G401 (cell line): ENCODE measurements around the gene RSPRY1. TPM values are rescaled to one million over a fixed set of nuclear protein-coding genes. Genes with fewer than 3 reads are reported as not detected.

Experiments
- DNase-seq: peaks from one replicate; pipeline ENCODE4 v3.0.0-alpha.2; 2015; ENCODE audit warnings: low spot score
- in situ Hi-C: cut with HindIII; loops from 2 replicates; pipeline ENCODE4 v1.10.0; 2016; ENCODE audit warnings: low sequenced_read_pairs, mixed read lengths
- total RNA-seq: library from RNA; depleted of rRNA; stranded (reverse); fragments of >200 nt; shearing (Covaris generic); gene quantifications from 2 replicates; pipeline ENCODE4 v1.2.3, GENCODE V29; 2014

The RSPRY1 gene
- total RNA-seq, 1 experiment from 2014 or later, result 36.2 TPM

DNA sequence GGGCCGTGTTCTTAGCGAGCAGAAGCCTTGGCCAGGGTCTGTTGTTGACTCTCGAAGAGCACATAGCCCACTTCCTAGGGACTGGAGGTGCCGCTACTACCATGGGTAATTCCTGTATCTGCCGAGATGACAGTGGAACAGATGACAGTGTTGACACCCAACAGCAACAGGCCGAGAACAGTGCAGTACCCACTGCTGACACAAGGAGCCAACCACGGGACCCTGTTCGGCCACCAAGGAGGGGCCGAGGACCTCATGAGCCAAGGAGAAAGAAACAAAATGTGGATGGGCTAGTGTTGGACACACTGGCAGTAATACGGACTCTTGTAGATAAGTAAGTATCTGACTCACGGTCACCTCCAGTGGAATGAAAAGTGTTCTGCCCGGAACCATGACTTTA, 18.5 kb downstream of the RSPRY1 start:
- DNase-seq, result no peak

DNA sequence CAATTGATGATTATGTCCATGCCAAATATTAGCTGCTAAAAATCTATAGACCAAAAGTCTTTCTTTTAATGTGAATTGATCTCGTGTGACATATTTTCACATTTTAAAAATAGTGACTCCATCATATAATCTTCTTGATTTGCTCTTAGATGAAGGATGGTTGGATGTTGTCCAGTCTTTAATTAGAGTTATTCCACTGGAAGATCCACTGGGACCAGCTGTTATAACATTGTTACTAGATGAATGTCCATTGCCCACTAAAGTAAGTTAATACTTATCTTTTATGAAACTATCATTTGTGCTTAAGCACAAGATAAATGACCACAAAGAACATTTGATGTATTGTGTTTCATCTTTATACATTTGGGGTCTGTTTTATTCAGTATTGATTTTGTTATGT, 22.8 kb downstream of the RSPRY1 start:
- DNase-seq, result no peak
- in situ Hi-C loops, result no loop called here

More for the DNA sequence above, 18.5 kb downstream of the RSPRY1 start:
- in situ Hi-C loops, result no loop called here

GRCh38 chr16:57209780-57210179, 23.7 kb downstream of the RSPRY1 start:
- no peak for DNase-seq
- in situ Hi-C loops, result no loop called here

DNA sequence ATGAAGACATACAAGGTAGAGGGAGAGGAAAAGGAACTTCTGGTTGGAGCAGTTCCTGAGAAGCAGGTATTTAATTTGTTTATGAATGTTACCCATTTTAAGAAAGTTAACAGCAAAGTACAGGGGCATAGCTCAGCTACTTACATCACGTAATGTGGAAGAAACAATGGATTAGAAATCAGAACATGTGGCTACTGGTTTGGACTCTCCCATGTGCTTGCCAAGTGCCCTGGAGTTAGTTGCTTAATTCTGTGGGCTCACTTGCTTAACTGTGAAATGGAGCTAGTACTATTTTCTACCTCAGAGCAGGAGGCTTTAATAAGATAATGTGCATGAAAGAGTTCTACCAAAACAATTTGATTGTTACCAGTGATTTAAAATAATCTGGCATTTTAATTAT, 27.3 kb downstream of the RSPRY1 start:
- in situ Hi-C loops, result no loop called here
- DNase-seq, result no peak

DNA sequence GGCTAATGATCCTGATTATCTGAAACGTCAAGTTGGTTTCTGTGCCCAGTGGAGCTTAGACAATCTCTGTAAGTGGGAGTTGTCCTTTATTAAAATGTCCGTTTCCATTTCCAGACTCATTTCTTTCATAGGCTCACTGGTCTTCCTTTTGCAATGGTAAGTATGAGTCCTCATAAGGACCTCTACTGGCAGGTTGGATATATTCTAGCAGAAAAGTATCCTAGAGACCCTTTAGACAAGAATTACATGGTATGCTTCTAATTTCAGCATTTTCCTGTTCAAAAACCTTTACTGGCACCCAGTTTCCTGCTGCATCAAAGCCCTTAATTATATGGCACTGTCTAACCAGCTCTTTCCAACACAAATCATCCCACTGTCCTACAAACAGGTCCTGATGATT, 30.8 kb downstream of the RSPRY1 start:
- in situ Hi-C loops, result no loop called here
- DNase-seq, result no peak

DNA sequence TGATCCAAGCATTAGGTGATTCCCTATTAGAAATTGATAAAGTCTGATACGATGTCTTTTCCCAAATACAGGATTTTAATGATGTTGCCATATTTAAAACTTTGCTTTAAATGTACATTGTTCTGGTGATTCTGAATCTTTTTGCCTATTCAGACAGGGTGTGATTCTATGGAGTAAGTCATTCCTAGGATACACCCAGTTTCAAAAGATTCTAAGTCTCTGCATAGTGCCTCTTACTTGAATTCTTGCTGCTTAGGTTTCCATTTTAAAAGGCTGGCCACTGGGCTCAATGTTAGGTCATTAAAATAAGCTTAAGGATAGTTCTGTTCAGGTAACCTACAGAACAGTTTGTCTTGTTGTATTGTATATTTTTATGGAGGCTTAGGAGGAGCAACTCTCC, 36.9 kb downstream of the RSPRY1 start:
- in situ Hi-C loops, result no loop called here

DNA sequence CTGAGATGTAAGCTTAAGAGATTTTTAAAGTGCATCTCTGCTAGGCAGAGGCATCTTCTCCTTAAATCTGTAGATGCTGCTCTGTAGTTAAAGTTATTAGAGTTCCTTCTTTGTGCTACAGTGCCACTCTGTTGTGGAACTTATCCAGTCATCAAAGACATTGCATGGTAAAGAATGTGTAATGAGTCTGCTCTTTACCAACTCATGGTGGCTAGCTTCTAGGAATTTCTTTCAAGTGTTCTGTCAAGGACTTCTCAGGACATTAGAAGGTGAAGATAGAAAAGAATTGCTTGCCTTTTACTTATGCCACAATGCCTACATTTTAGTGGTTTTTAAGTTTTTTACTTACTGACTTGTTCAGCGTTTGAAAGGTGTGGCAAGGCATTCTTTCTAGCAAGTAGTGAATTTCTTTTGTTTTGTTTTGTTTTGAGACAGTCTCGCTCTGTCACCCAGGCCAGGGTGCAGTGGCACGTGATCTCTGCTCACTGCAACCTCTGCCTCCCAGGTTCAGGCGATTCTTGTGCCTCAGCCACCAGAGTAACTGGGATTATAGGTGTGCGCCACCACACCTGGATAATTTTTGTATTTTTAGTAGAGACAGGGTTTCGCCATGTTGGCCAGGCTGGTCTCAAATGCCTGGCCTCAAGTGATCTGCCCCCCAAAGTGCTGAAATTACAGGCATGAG, 38.7 kb downstream of the RSPRY1 start:
- in situ Hi-C loops, result no loop called here
- no peak for DNase-seq

More for the DNA sequence above, 36.9 kb downstream of the RSPRY1 start:
- DNase-seq, result no peak

DNA sequence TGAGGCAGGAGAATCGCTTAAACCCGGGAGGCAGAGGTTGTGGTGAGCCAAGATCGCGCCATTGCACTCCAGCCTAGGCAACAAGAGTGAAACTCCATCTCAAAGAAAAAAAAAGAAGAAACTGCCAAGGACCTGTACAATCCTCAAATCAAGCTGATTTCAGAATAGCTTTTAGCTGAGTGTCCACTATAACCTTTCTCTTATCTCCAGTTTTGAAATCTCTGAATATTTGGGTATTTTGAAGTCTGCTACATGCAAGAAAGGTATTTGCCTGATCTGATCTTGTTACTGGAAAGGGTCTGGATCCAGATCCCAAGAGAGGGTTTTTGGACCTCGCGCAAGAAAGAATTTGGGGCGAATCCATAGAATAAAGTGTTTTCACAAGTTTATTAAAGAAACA, 39.8 kb downstream of the RSPRY1 start:
- no peak for DNase-seq
- in situ Hi-C loops, result no loop called here

- no peak for DNase-seq
- in situ Hi-C loops, result no loop called here
These were observed 40.8 kb downstream of the RSPRY1 start for GRCh38 chr16:57226701-57227621.

DNA sequence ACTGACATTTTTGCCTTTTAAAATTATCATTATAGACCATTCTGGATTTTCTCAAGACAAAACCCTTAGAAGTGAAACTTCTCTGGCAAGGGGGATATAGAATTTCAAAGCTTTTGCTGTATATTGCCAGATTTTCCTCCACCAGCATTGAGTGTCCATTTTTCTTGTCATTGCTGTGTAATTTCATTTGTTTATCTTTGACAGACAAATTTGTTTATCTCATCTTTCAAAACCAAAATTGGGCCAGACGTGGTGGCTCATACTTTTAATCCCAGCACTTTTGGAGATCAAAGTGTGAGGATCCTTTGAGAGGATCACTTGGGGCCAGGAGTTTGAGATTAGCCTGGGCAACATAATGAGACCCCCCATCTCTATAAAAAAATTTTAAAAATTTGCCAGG, 43.0 kb downstream of the RSPRY1 start:
- no peak for DNase-seq
- in situ Hi-C loops, result no loop called here

GRCh38 chr16:57231821-57232350, 45.8 kb downstream of the RSPRY1 start:
- in situ Hi-C loops, result no loop called here
- no peak for DNase-seq

- in situ Hi-C loops, result no loop called here
- no peak for DNase-seq
These were observed 48.0 kb downstream of the RSPRY1 start for GRCh38 chr16:57233944-57234706.

DNA sequence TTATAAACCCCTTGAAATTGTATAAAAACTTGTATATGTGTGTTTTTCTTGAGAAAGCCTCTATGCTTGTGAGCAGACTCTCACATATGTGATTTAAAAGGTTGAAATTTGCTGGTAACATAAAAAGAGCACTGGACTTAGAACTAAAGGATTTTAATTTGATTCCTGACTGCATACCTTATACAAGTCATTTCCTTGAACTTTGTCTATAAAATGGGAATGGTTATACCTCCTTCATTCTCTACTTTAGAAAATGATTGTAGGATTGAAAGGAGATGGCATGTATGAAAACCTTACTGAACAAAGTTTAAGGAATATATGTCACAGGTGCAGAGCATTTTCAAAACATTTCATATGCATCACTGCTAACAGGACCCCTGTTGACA, 48.6 kb downstream of the RSPRY1 start:
- in situ Hi-C loops, result no loop called here
- DNase-seq, result no peak

DNA sequence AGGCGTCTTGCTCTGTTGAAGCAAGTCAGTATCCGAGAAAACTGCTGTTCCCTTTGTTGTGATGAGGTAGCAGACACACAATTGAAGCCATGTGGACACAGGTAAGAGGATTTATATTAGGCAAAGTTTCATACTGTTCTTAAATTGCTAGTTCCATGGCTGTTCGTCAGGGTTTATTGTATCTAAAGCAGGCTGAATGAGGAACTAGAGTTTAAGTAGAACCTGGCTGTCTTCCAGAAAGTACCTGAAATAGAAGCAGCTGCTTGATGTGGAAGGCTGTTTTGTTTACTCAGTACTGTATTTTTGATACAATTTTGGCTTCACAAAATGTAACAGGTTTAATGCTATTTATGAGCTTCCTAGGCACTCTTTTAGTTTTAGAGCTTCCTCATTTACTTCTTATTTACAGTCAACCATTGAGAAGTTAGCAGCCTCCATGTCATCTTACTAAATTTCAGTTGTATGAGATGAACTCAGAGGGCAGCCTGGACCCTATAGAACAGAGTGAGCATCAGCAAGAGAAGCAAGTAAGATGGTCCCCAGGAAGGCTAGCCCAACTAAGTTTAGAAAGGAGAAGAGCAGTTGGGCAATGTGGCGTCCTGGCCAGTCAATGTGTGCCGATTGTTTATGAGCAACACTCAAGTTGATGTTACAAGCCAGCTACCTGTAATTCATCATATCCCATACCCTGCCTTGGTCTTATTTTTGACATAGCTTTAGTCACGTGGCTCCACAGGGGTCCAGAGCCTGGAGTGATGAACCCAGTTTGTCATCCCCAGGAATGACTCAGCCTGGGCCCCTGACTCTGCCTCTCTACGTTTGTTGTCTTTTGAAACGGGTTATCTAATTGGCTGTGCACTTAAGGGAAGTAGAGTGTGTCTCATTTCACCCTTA, 49.2 kb downstream of the RSPRY1 start:
- in situ Hi-C loops, result no loop called here
- no peak for DNase-seq

DNA sequence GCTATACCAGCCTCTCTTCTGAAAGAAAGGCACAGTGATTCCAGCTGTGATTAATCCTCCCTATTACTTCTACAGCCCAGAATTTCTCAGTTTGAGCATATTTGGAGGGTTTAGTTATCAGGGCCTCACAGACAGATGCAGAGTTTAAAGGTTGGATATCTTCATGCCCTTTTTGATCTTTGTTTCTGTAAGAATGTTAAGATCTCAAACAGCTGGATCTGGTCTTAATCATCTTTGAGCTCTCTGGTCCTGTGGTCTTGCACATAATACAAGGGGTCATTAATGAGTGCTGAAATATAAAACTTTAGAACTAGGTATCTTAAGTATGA, 49.9 kb downstream of the RSPRY1 start:
- DNase-seq, result no peak
- in situ Hi-C loops, result no loop called here

GRCh38 chr16:57238682-57239081, 52.6 kb downstream of the RSPRY1 start:
- in situ Hi-C loops, result no loop called here

GRCh38 chr16:57239107-57239506, 53.0 kb downstream of the RSPRY1 start:
- DNase-seq, result no peak
- in situ Hi-C loops, result no loop called here

More at GRCh38 chr16:57238682-57239081, 52.6 kb downstream of the RSPRY1 start:
- DNase-seq, result no peak

- DNase-seq, result no peak
- in situ Hi-C loops, result no loop called here
These were observed 54.7 kb downstream of the RSPRY1 start for GRCh38 chr16:57240851-57241250.

DNA sequence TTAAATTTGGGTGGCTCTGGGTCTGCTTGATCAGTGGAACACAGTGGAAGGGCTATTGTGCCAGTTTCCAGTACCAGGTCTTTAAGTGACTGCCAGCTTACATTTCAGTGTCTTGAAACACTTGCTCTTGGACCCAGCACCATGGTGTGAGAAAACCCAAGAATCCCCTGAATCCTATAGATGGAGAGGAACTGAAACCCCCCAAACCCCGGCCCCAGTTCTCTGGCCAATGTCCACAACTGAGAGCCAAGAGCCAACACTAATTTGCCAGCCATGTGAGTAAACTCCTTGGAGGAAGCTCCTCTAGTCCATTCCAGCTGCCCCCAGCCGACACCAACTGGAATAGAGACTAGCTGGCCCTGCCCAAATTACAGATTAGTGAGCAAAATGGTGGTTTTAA, 56.5 kb downstream of the RSPRY1 start:
- in situ Hi-C loops, result no loop called here
- no peak for DNase-seq
